ENCODE results near the gene KDM1A.
A peak's percentile ranks its signal among the peaks of the same experiment; 100 is the strongest.

Gene KDM1A

DNA sequence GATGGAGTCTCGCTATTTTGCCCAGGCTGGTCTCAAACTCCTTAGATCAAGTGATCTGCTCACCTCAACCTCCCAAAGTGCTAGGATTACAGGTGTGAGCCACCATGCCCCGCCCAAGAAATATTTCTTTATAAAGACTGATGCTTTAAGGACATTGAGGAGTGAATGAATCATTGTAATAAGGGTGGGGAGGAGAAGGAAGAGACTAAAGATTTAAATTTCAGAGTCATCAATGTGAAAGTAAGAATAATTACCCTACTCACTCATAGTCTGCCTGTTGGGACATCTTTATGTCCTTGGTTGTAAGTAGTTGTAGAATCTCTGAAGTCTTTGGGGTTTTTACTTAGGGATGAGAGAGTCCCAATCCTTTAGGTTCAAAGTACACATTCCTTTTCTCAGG is 7.3 kb downstream of the KDM1A start:
- TF ChIP-seq, protein P1, sequence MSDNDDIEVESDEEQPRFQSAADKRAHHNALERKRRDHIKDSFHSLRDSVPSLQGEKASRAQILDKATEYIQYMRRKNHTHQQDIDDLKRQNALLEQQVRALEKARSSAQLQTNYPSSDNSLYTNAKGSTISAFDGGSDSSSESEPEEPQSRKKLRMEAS (IDR thresholded peaks at IDR 0.05; ENCODE audit: low read depth, low read length) = no peak
- TF ChIP-seq POLR2A (IDR thresholded peaks at IDR 0.05; ENCODE audit: extremely low read depth, insufficient read length) (no peak), CTCF (IDR thresholded peaks at IDR 0.05; ENCODE audit: low read depth, low read length) (no peak), MYC (IDR thresholded peaks at IDR 0.05; ENCODE audit: low read depth, low read length) (no peak)
- H3K4me3 ChIP-seq (ENCODE audit: low read depth, low read length) = no peak overlapping the region
- DNase-seq (ENCODE audit: low read depth) = no peak

DNA sequence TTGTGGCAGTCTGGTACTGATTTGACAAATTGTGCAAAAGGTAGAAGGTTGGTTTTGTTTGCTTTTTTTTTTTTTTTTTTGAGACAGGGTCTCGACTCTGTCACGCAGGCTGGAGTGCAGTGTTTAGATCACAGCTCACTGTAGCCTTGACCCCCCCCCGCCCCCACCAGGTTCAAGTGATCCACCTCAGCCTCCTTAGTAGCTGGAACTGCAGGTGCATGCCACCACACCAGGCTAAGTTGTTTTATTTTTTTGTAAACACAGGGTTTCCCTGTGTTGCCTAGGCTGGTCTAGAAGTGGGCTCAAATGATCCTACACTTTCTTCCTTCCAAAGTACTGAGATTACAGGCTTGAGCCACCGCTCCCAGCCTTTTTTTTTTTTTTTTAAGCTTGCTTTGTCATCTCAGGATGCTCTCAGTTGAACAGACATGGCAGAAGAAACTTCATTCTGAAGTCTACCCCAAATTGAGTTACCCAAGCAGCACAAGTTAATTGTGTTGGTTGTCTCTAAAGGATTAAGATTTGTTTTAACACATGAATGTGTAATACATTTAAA is 8.2 kb downstream of the KDM1A start:
- H3K4me3 ChIP-seq (ENCODE audit: low read depth, low read length) = no peak overlapping the region
- TF ChIP-seq, protein P1 (IDR thresholded peaks at IDR 0.05; ENCODE audit: low read depth, low read length) = no peak
- TF ChIP-seq POLR2A (IDR thresholded peaks at IDR 0.05; ENCODE audit: extremely low read depth, insufficient read length) = no peak
- TF ChIP-seq CTCF (IDR thresholded peaks at IDR 0.05; ENCODE audit: low read depth, low read length) = no peak
- no peak for TF ChIP-seq MYC (IDR thresholded peaks at IDR 0.05; ENCODE audit: low read depth, low read length)
- DNase-seq (ENCODE audit: low read depth) = no peak

DNA sequence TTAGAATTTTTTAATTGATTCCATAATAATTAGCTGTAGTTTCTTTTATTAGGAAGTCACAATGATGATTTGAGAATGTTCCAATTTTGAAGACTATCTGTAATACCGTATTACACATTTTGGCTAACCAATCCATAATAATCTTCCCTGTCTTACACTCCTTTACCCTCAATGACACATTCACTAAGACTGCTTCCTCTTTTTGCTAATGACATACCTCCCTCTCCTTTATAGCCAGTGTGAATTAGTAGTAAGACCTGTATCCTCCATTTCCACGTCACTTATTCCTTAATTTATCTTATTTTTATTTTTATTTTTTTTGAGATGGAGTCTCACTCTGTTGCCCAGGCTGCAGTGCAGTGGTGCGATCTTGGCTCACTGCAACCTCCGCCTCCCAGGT is 10.1 kb downstream of the KDM1A start:
- no peak overlapping the region for H3K4me3 ChIP-seq (ENCODE audit: low read depth, low read length)
- TF ChIP-seq MYC (IDR thresholded peaks at IDR 0.05; ENCODE audit: low read depth, low read length) (no peak), CTCF (IDR thresholded peaks at IDR 0.05; ENCODE audit: low read depth, low read length) (no peak), POLR2A (IDR thresholded peaks at IDR 0.05; ENCODE audit: extremely low read depth, insufficient read length) (no peak)
- TF ChIP-seq, protein P1 (IDR thresholded peaks at IDR 0.05; ENCODE audit: low read depth, low read length) = no peak
- peak; percentile 52 for DNase-seq (ENCODE audit: low read depth)

DNA sequence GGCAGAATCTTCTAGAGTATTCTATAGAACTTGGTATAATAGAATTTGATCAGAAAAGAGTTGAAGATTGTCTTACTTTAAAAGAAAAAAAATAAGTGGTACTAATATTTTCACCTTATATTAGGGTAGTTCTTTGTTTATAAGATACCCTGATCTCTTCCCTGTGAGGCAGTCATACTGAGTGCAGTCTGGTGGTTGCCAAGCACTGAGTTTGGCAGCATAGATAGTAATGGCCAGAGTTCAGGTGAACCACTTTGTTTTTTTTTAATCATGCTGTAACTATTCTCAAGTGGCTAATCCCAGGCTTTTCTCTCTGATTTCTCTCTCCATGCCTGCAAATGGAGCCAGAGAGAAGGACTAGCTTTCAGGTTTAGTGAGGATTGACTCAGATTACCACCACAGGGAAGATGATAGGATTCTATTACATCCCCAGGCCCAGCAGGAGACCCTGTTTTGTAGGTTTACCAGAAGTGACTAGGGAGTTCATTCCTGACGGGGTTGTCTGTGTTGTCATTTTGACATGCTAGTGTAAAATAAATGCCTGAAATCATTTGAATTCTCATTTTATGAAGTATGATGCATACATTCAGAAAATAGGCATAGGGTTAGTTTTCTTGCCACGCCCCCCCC is 16.7 kb downstream of the KDM1A start:
- TF ChIP-seq, protein P1 (IDR thresholded peaks at IDR 0.05; ENCODE audit: low read depth, low read length) = no peak
- no peak for TF ChIP-seq MYC (IDR thresholded peaks at IDR 0.05; ENCODE audit: low read depth, low read length)

DNA sequence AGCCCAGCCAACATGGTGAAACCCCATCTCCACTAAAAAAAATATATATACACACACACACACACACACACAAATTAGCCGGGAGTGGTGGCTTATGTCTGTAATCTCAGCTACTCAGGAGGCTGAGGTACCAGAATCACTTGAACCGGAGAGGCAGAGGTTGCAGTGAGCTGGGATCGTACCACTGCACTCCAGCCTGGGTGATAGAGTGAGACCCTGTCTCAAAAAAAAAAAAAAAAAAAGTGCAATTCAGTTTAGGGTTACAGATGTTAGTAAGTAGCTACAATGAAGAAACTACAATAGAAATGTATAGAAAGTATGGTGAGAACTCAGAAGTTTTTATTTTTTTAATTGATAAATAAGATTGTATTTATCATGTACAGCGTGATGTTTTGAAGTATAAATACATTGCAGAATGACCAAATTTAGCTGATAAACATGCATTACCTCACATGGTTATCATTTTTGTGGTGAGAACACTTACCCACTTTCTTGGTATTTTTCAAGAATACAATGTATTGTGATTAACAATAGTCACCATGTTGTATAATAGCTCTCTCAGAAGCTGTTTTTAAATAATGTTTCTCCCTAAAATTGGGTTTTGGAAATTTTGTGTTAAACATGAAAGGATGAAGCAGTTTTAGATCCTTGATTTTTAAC is 17.9 kb downstream of the KDM1A start:
- DNase-seq (ENCODE audit: low read depth) = no peak
- no peak overlapping the region for H3K4me3 ChIP-seq (ENCODE audit: low read depth, low read length)
- TF ChIP-seq MYC (IDR thresholded peaks at IDR 0.05; ENCODE audit: low read depth, low read length) (no peak), CTCF (IDR thresholded peaks at IDR 0.05; ENCODE audit: low read depth, low read length) (no peak), POLR2A (IDR thresholded peaks at IDR 0.05; ENCODE audit: extremely low read depth, insufficient read length) (no peak)
- TF ChIP-seq, protein P1 (IDR thresholded peaks at IDR 0.05; ENCODE audit: low read depth, low read length) = no peak

More for the DNA sequence above, 16.7 kb downstream of the KDM1A start:
- DNase-seq (ENCODE audit: low read depth) = no peak
- no peak overlapping the region for H3K4me3 ChIP-seq (ENCODE audit: low read depth, low read length)

- no peak overlapping the region for H3K4me3 ChIP-seq (ENCODE audit: low read depth, low read length)
- no peak for DNase-seq (ENCODE audit: low read depth)
- no peak for TF ChIP-seq CTCF (IDR thresholded peaks at IDR 0.05; ENCODE audit: low read depth, low read length)
- TF ChIP-seq POLR2A (IDR thresholded peaks at IDR 0.05; ENCODE audit: extremely low read depth, insufficient read length) = no peak
- TF ChIP-seq, protein P1 (IDR thresholded peaks at IDR 0.05; ENCODE audit: low read depth, low read length) = no peak
- no peak for TF ChIP-seq MYC (IDR thresholded peaks at IDR 0.05; ENCODE audit: low read depth, low read length)
Observed at GRCh38 chr1:23039308-23039826, 20.1 kb downstream of the KDM1A start.

All from NB4 (cell line).